HL-60 (cell line): Measurements from ENCODE around the gene SLC15A2.
A peak's percentile ranks its signal among the peaks of the same experiment; 100 is the strongest.

Source experiments
- DNase-seq, 2 experiments: peaks; one replicate each; pipeline ENCODE4 v3.0.0-alpha.2; 2010 to 2020; ENCODE audit warnings: low read depth in 1 of 2, low spot score in 1 of 2
- H3K27ac ChIP-seq: fragments of 250-450 bp; sonication (Bioruptor Pico); replicated peaks from 2 replicates; pipeline ENCODE4 v1.5.1; 2020; ENCODE audit warnings: mild to moderate bottlenecking, moderate library complexity
- H3K27me3 ChIP-seq: fragments of 250-450 bp; sonication (Bioruptor Pico); 2 replicates; pipeline ENCODE4 v1.5.1; 2021; ENCODE audit warnings: mild to moderate bottlenecking, moderate library complexity; ENCODE audit not compliant: insufficient read depth, poor library complexity, severe bottlenecking
- H3K4me3 ChIP-seq: replicated peaks from 2 replicates; pipeline ENCODE4 v1.5.1; 2011; ENCODE audit warnings: mild to moderate bottlenecking, control low read depth, low read length; ENCODE audit not compliant: insufficient read depth
- GABPA ChIP-seq: IDR thresholded peaks from 2 replicates; pipeline ENCODE4 v1.6.1; 2012; ENCODE audit warnings: low read depth
- POLR2AphosphoS5 ChIP-seq: IDR thresholded peaks from 2 replicates; pipeline ENCODE4 v1.6.1; 2012; ENCODE audit warnings: low read depth
- SPI1 ChIP-seq: IDR thresholded peaks from 2 replicates; pipeline ENCODE4 v1.6.1; 2012; ENCODE audit warnings: low read depth, mild to moderate bottlenecking, borderline replicate concordance
- TF ChIP-seq, protein P1 (sequence below): IDR thresholded peaks from 2 replicates; pipeline ENCODE4 v1.6.1; 2012; ENCODE audit warnings: low read depth; ENCODE audit not compliant: insufficient replicate concordance
- TF ChIP-seq, protein P2 (sequence below): IDR thresholded peaks from one replicate; pipeline ENCODE4 v1.5.1; 2011; ENCODE audit warnings: low read length, control low read depth, inconsistent platforms; ENCODE audit not compliant: insufficient read depth

Gene SLC15A2

DNA sequence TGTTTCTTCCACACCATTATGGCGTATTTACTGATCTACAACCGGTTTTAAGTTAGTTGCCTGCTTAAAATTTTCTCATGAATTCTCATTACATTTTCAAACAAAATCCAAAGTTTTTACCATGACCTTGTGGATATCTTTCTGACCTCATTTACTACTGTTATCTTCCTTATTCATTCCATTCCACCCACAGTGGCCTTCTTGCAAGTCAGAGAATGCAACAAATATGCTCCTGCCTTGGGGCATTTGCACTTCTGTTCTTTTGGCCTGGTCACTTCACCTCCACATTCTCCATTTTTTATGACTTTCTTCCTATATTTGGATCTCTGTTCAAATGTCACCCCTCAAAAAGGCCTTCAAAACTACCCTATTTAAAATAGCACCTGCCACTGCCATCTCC is 8.8 kb upstream of the SLC15A2 start:
- no peaks in the 10 kb centered on the region for H3K27me3 ChIP-seq
- H3K27ac ChIP-seq: no peak overlapping the region
- TF ChIP-seq, protein P1, sequence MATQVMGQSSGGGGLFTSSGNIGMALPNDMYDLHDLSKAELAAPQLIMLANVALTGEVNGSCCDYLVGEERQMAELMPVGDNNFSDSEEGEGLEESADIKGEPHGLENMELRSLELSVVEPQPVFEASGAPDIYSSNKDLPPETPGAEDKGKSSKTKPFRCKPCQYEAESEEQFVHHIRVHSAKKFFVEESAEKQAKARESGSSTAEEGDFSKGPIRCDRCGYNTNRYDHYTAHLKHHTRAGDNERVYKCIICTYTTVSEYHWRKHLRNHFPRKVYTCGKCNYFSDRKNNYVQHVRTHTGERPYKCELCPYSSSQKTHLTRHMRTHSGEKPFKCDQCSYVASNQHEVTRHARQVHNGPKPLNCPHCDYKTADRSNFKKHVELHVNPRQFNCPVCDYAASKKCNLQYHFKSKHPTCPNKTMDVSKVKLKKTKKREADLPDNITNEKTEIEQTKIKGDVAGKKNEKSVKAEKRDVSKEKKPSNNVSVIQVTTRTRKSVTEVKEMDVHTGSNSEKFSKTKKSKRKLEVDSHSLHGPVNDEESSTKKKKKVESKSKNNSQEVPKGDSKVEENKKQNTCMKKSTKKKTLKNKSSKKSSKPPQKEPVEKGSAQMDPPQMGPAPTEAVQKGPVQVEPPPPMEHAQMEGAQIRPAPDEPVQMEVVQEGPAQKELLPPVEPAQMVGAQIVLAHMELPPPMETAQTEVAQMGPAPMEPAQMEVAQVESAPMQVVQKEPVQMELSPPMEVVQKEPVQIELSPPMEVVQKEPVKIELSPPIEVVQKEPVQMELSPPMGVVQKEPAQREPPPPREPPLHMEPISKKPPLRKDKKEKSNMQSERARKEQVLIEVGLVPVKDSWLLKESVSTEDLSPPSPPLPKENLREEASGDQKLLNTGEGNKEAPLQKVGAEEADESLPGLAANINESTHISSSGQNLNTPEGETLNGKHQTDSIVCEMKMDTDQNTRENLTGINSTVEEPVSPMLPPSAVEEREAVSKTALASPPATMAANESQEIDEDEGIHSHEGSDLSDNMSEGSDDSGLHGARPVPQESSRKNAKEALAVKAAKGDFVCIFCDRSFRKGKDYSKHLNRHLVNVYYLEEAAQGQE: no peak
- TF ChIP-seq, protein P2, sequence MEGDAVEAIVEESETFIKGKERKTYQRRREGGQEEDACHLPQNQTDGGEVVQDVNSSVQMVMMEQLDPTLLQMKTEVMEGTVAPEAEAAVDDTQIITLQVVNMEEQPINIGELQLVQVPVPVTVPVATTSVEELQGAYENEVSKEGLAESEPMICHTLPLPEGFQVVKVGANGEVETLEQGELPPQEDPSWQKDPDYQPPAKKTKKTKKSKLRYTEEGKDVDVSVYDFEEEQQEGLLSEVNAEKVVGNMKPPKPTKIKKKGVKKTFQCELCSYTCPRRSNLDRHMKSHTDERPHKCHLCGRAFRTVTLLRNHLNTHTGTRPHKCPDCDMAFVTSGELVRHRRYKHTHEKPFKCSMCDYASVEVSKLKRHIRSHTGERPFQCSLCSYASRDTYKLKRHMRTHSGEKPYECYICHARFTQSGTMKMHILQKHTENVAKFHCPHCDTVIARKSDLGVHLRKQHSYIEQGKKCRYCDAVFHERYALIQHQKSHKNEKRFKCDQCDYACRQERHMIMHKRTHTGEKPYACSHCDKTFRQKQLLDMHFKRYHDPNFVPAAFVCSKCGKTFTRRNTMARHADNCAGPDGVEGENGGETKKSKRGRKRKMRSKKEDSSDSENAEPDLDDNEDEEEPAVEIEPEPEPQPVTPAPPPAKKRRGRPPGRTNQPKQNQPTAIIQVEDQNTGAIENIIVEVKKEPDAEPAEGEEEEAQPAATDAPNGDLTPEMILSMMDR: no peak
- no peak for TF ChIP-seq POLR2AphosphoS5
- no peak overlapping the region for H3K4me3 ChIP-seq
- no peak for DNase-seq

DNA sequence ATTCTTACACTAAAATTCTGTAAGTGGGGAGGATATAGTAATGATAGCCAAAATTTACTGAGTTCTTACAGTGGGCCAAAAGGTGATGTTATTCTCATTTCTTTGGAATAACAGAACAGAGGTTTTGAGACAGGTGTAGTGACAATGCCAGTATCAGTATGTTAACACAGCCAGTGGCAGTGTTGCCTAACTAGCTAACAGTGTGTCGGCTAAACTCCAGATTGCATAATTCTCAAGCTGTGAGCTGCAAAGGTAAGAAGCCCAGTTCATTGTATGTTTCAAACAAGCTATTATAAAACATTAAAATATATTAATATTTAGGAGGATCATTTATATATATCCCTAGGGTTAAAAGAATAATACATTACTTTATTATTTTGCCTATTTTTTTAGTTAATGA is 920 bp downstream of the SLC15A2 start:
- no peaks in the 10 kb centered on the region for H3K27me3 ChIP-seq
- DNase-seq: peak; percentile 43 to 46
- H3K27ac ChIP-seq: no peak overlapping the region
- H3K4me3 ChIP-seq: no peak overlapping the region
- TF ChIP-seq, protein P2: no peak
- TF ChIP-seq SPI1 (no peak), POLR2AphosphoS5 (no peak), GABPA (no peak)
- TF ChIP-seq, protein P1: no peak

DNA sequence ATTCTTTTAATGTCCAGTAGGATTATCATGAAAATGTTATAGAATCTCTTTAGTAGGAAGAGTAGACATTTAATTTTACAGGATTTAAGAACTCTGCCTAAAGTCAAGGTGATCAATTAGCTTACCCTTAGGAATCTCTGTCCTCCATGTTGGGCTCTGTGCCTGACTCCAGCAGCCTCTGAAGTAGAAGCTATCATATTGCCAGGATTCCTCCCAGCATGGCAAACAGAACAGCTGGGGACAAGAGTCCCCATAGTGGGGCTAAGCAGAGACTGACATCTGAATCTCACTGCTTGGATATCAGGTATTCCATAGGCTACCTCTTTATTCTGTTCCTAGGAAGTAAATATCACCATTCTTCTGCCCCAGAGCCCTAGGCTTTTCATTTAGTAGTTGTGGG is 1.5 kb downstream of the SLC15A2 start:
- Histone ChIP-seq H3K27me3 (no peaks in the 10 kb centered on the region), H3K4me3 (no peak overlapping the region), H3K27ac (no peak overlapping the region)
- TF ChIP-seq POLR2AphosphoS5 (no peak), GABPA (no peak), SPI1 (no peak)
- TF ChIP-seq, protein P2: no peak
- TF ChIP-seq, protein P1: no peak
- no peak for DNase-seq
